GM19328 (cell line): ENCODE data around the gene TOMM70.
"Not testable (repeated sequence)": the region's sequence is repeated elsewhere in the genome, so short reads cannot be mapped to it uniquely, and the experiment has no call there.

Experiments
- ATAC-seq: cut with Tn5 transposase; IDR thresholded peaks from one replicate; pipeline ENCODE4 v1.9.1; 2021; ENCODE audit warnings: mild to moderate bottlenecking, moderate library complexity; ENCODE audit not compliant: unreplicated experiment

The TOMM70 gene

GRCh38 chr3:100329800-100330489, 70.9 kb downstream of the TOMM70 start:
- no peak for ATAC-seq

GRCh38 chr3:100327377-100327776, 73.5 kb downstream of the TOMM70 start:
- not testable (repeated sequence) for ATAC-seq

- ATAC-seq: no peak
These were observed 75.1 kb downstream of the TOMM70 start for GRCh38 chr3:100325827-100326226.

- ATAC-seq: no peak
These were observed 76.8 kb downstream of the TOMM70 start for GRCh38 chr3:100324044-100324443.

GRCh38 chr3:100319951-100320350, 80.9 kb downstream of the TOMM70 start:
- no peak for ATAC-seq

GRCh38 chr3:100317912-100318311, 83.0 kb downstream of the TOMM70 start:
- peak; percentile 54 for ATAC-seq

- peak; percentile 77 for ATAC-seq
These were observed 84.2 kb downstream of the TOMM70 start for GRCh38 chr3:100316641-100317069.
